Brain microvascular endothelial cell (primary cell): ENCODE results near the gene CD247.

Experiments used
- DNase-seq: peaks from one replicate; pipeline ENCODE4 v3.0.0-alpha.2; 2020
- H3K27ac ChIP-seq: fragments of 250-450 bp; sonication (Bioruptor Pico); 2 replicates; pipeline ENCODE4 v1.5.1; 2020; ENCODE audit warnings: mild to moderate bottlenecking, moderate library complexity
- H3K27me3 ChIP-seq: fragments of 250-450 bp; sonication (Bioruptor Pico); replicated peaks from 2 replicates; pipeline ENCODE4 v1.5.1; 2020; ENCODE audit warnings: mild to moderate bottlenecking
- H3K36me3 ChIP-seq: fragments of 250-450 bp; sonication (Bioruptor Pico); replicated peaks from 2 replicates; pipeline ENCODE4 v1.5.1; 2020; ENCODE audit warnings: mild to moderate bottlenecking
- H3K4me3 ChIP-seq: 2 replicates; pipeline ENCODE4 v1.5.1; 2011; ENCODE audit warnings: low read depth, mild to moderate bottlenecking, control low read depth, low read length, moderate library complexity
- CTCF ChIP-seq: IDR thresholded peaks from 2 replicates; pipeline ENCODE4 v1.5.1; 2011; ENCODE audit warnings: low read depth, mild to moderate bottlenecking, moderate library complexity, low read length, control low read depth, inconsistent platforms; ENCODE audit errors: missing control alignments
- in situ Hi-C: cut with HindIII; loops from 2 replicates; pipeline ENCODE4 v1.10.0; 2017; ENCODE audit warnings: low sequenced_read_pairs, low pct_ligation_motif_present

CD247 gene

GRCh38 chr1:167433884-167434283 lies 84.4 kb downstream of the CD247 start:
- Histone ChIP-seq H3K4me3 (no peak overlapping the region), H3K27ac (no peak overlapping the region), H3K27me3 (no peaks in the 10 kb centered on the region), H3K36me3 (no peaks in the 10 kb centered on the region)
- TF ChIP-seq CTCF = no peak
- in situ Hi-C loops = no loop called here
- no peak for DNase-seq

GRCh38 chr1:167432780-167433179 lies 85.5 kb downstream of the CD247 start:
- H3K36me3 ChIP-seq = no peaks in the 10 kb centered on the region
- no peak overlapping the region for H3K27ac ChIP-seq
- H3K27me3 ChIP-seq = no peaks in the 10 kb centered on the region
- in situ Hi-C loops = no loop called here
- H3K4me3 ChIP-seq = no peak overlapping the region
- no peak for TF ChIP-seq CTCF
- no peak for DNase-seq

- in situ Hi-C loops = no loop called here
- H3K27ac ChIP-seq = no peak overlapping the region
- TF ChIP-seq CTCF = no peak
Measured at GRCh38 chr1:167431909-167432650, 86.2 kb downstream of the CD247 start.

DNA sequence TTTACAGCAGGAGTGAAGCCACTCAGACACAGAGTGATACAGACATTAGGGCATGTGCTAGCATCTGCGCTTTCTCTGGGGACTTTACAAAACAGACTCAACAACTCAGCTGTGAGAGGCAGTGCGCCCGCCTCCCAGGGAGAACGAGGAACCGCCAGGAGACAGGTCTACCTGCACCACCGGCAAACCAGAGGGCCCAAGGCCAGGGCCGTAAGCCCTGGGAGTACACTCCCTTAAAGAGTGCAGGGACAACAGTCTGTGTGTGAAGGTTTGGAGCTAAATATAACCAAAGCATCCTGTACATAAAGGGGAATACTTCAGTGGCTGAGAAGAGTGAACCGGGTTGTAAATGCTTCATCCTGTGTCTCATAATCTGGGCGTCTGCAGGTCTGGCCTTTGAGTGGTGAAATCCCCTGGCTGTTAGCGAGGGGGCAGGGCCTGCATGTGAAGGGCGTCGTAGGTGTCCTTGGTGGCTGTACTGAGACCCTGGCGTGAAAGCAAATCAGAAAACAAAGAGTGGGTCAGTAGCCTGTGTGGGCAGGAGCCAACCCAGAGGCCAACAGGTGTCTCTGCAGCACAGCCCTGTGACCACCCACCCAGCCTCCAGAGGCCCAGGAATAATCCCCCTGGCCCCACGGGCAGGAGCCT lies 86.9 kb downstream of the CD247 start:
- no peak for TF ChIP-seq CTCF
- Histone ChIP-seq H3K4me3 (no peak overlapping the region), H3K27me3 (no peaks in the 10 kb centered on the region), H3K36me3 (no peaks in the 10 kb centered on the region), H3K27ac (no peak overlapping the region)
- in situ Hi-C loops = no loop called here
- DNase-seq = no peak

More at GRCh38 chr1:167431909-167432650, 86.2 kb downstream of the CD247 start:
- DNase-seq = no peak
- Histone ChIP-seq H3K4me3 (no peak overlapping the region), H3K36me3 (no peaks in the 10 kb centered on the region), H3K27me3 (no peaks in the 10 kb centered on the region)

GRCh38 chr1:167430849-167431242 lies 87.5 kb downstream of the CD247 start:
- Histone ChIP-seq H3K27ac (no peak overlapping the region), H3K27me3 (no peaks in the 10 kb centered on the region), H3K4me3 (no peak overlapping the region), H3K36me3 (no peaks in the 10 kb centered on the region)
- no peak for TF ChIP-seq CTCF
- DNase-seq = no peak
- in situ Hi-C loops = no loop called here
